GM18867 (cell line): ENCODE results near the gene CST4.
"Not testable (repeated sequence)": the region's sequence is repeated elsewhere in the genome, so short reads cannot be mapped to it uniquely, and the experiment has no call there.

Experiments
- ATAC-seq: cut with Tn5 transposase; IDR thresholded peaks from one replicate; pipeline ENCODE4 v1.9.1; 2021; ENCODE audit warnings: mild to moderate bottlenecking, moderate library complexity; ENCODE audit not compliant: unreplicated experiment

CST4 gene

GRCh38 chr20:23689399-23689690 is 507 bp upstream of the CST4 start:
- ATAC-seq, result no peak

GRCh38 chr20:23687986-23688385 is 852 bp downstream of the CST4 start:
- no peak for ATAC-seq

GRCh38 chr20:23686046-23686750 is 2.6 kb downstream of the CST4 start:
- no peak for ATAC-seq

- ATAC-seq, result not testable (repeated sequence)
Measured at GRCh38 chr20:23685529-23685896, 3.3 kb downstream of the CST4 start.

- no peak for ATAC-seq
Measured at GRCh38 chr20:23684261-23684660, 4.6 kb downstream of the CST4 start.

GRCh38 chr20:23683807-23684206 is 5.0 kb downstream of the CST4 start:
- ATAC-seq, result no peak

- ATAC-seq, result no peak
Measured at GRCh38 chr20:23683281-23683680, 5.6 kb downstream of the CST4 start.

GRCh38 chr20:23680146-23680545 is 8.7 kb downstream of the CST4 start:
- ATAC-seq, result no peak

- ATAC-seq, result no peak
Measured at GRCh38 chr20:23679133-23680092, 9.4 kb downstream of the CST4 start.

GRCh38 chr20:23673209-23673608 is 15.6 kb downstream of the CST4 start:
- ATAC-seq, result no peak

GRCh38 chr20:23672158-23672557 is 16.7 kb downstream of the CST4 start:
- no peak for ATAC-seq

- no peak for ATAC-seq
Measured at GRCh38 chr20:23671479-23671878, 17.4 kb downstream of the CST4 start.

- no peak for ATAC-seq
Measured at GRCh38 chr20:23670361-23670760, 18.5 kb downstream of the CST4 start.

GRCh38 chr20:23669866-23670265 is 19.0 kb downstream of the CST4 start:
- no peak for ATAC-seq

- no peak for ATAC-seq
Measured at GRCh38 chr20:23669327-23669726, 19.5 kb downstream of the CST4 start.

GRCh38 chr20:23668477-23668951 is 20.3 kb downstream of the CST4 start:
- ATAC-seq, result peak; percentile 68

- no peak for ATAC-seq
Measured at GRCh38 chr20:23667666-23668065, 21.2 kb downstream of the CST4 start.

GRCh38 chr20:23666698-23667097 is 22.1 kb downstream of the CST4 start:
- ATAC-seq, result no peak

- ATAC-seq, result no peak
Measured at GRCh38 chr20:23666189-23666588, 22.6 kb downstream of the CST4 start.

GRCh38 chr20:23664954-23665353 is 23.9 kb downstream of the CST4 start:
- no peak for ATAC-seq

GRCh38 chr20:23664046-23664445 is 24.8 kb downstream of the CST4 start:
- not testable (repeated sequence) for ATAC-seq

- ATAC-seq, result no peak
Measured at GRCh38 chr20:23663180-23663579, 25.7 kb downstream of the CST4 start.
